IPS DF 6.9 (cell line): ENCODE measurements around the gene METTL3.

ENCODE experiments used
- DNase-seq: peaks from one replicate; pipeline ENCODE4 v3.0.0-alpha.2; 2013; ENCODE audit warnings: low read depth, low spot score
- H3K27ac ChIP-seq: one replicate; pipeline ENCODE4 v1.5.1; 2013; ENCODE audit warnings: low read length, control low read depth
- H3K27me3 ChIP-seq: 2 replicates; pipeline ENCODE4 v1.6.1; 2013; ENCODE audit warnings: mild to moderate bottlenecking, low read length; ENCODE audit not compliant: control insufficient read depth, insufficient read depth
- H3K36me3 ChIP-seq: 2 replicates; pipeline ENCODE4 v1.6.1; 2013; ENCODE audit warnings: low read length; ENCODE audit not compliant: control insufficient read depth, insufficient read depth
- H3K4me1 ChIP-seq: 2 replicates; pipeline ENCODE4 v1.6.1; 2013; ENCODE audit warnings: low read length; ENCODE audit not compliant: control insufficient read depth, insufficient read depth
- H3K4me3 ChIP-seq: 2 replicates; pipeline ENCODE4 v1.5.1; 2013; ENCODE audit warnings: mild to moderate bottlenecking, low read length
- H3K9me3 ChIP-seq: 2 replicates; pipeline ENCODE4 v1.6.1; 2013; ENCODE audit warnings: low read length, inconsistent platforms; ENCODE audit not compliant: control insufficient read depth, insufficient read depth
- WGBS: extraction: QIAGEN DNeasy Blood & Tissue Kit; methylation state at CpG from one replicate; pipeline ENCODE4 v1.1.7; 2013; ENCODE audit warnings: mixed read lengths, missing lambda C conversion rate; ENCODE audit not compliant: insufficient read length, insufficient coverage; 5-methylcytosine and 5-hydroxymethylcytosine counted together

Gene METTL3

GRCh38 chr14:21509432-21510143, 1.6 kb downstream of the METTL3 start:
- Histone ChIP-seq H3K4me3 (peak overlapping the region; percentile 80; the same call in 1 of the 2 replicates), H3K27me3 (no peaks in the 10 kb centered on the region; the same call in 1 of the 2 replicates), H3K27ac (no peak overlapping the region), H3K4me1 (no peaks in the 10 kb centered on the region), H3K9me3 (no peaks in the 10 kb centered on the region), H3K36me3 (peaks cover 6% of the 10 kb centered on the region)
- DNase-seq, result no peak
- WGBS, result no CpG with 5 or more reads among the region's 6 CpGs

GRCh38 chr14:21506557-21506956, 4.6 kb downstream of the METTL3 start:
- no CpG with 5 or more reads among the region's 2 CpGs for WGBS
- H3K27ac ChIP-seq, result no peak overlapping the region
- H3K4me3 ChIP-seq, result no peak overlapping the region
- peaks cover 19% of the 10 kb centered on the region for H3K36me3 ChIP-seq
- no peaks in the 10 kb centered on the region for H3K9me3 ChIP-seq
- no peaks in the 10 kb centered on the region for H3K27me3 ChIP-seq
- no peak for DNase-seq
- no peaks in the 10 kb centered on the region for H3K4me1 ChIP-seq

DNA sequence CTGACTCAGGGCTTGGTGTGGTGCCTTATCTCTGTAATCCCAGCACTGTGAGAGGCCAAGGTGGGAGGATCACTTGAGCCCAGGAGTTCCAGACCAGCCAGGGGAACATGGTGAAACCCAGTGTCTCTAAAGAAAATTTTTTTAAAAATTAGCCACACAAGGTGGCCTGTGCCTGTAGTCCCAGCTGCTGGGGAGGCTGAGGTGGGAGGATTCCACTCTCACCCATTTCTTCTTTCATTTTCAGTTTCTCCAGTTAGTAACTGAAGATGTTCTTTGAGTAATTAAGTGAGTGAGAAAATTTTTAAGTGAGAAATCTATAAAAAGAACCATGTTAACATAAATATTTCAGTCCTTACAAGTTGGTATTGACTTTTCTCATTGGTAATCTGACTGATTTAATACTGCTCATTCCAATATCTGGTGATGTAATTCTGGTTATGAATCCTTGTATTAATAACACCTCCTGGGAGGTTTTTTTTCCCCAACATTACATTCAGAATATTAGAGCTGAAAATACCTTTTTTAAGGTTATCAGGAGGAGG, 6.1 kb downstream of the METTL3 start:
- H3K9me3 ChIP-seq, result no peaks in the 10 kb centered on the region
- no peaks in the 10 kb centered on the region for H3K27me3 ChIP-seq
- H3K4me3 ChIP-seq, result no peak overlapping the region
- no peak overlapping the region for H3K27ac ChIP-seq
- peaks cover 21% of the 10 kb centered on the region for H3K36me3 ChIP-seq
- no peak for DNase-seq
- H3K4me1 ChIP-seq, result no peaks in the 10 kb centered on the region

DNA sequence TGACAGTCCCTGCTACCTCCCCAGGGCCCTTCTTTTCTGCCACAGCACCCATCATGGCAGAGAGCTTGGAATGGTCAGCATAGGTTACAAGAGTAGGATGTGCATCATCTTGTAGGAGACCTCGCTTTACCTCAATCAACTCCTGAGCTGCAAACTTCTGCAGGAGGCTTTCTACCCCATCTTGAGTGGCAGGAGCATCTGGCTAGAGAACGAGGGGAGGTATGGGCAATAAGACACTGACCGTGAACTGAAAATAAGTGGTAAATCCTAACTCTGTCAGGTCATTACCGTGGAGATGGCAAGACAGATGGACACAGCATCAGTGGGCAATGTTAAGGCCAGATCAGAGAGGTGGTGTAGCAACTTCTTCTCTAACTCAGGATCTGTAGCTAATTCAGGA, 7.8 kb downstream of the METTL3 start:
- no peak for DNase-seq
- Histone ChIP-seq H3K27ac (no peak overlapping the region), H3K4me1 (no peaks in the 10 kb centered on the region), H3K36me3 (peaks cover 25% of the 10 kb centered on the region), H3K27me3 (no peaks in the 10 kb centered on the region), H3K9me3 (no peaks in the 10 kb centered on the region), H3K4me3 (no peak overlapping the region)
- WGBS, result no CpG with 5 or more reads among the region's 4 CpGs

GRCh38 chr14:21501568-21501967, 9.6 kb downstream of the METTL3 start:
- Histone ChIP-seq H3K4me1 (no peaks in the 10 kb centered on the region), H3K27me3 (no peaks in the 10 kb centered on the region), H3K4me3 (no peak overlapping the region), H3K36me3 (peaks cover 23% of the 10 kb centered on the region), H3K27ac (no peak overlapping the region), H3K9me3 (no peaks in the 10 kb centered on the region)
- DNase-seq, result no peak
- no CpG with 5 or more reads among the region's 5 CpGs for WGBS

DNA sequence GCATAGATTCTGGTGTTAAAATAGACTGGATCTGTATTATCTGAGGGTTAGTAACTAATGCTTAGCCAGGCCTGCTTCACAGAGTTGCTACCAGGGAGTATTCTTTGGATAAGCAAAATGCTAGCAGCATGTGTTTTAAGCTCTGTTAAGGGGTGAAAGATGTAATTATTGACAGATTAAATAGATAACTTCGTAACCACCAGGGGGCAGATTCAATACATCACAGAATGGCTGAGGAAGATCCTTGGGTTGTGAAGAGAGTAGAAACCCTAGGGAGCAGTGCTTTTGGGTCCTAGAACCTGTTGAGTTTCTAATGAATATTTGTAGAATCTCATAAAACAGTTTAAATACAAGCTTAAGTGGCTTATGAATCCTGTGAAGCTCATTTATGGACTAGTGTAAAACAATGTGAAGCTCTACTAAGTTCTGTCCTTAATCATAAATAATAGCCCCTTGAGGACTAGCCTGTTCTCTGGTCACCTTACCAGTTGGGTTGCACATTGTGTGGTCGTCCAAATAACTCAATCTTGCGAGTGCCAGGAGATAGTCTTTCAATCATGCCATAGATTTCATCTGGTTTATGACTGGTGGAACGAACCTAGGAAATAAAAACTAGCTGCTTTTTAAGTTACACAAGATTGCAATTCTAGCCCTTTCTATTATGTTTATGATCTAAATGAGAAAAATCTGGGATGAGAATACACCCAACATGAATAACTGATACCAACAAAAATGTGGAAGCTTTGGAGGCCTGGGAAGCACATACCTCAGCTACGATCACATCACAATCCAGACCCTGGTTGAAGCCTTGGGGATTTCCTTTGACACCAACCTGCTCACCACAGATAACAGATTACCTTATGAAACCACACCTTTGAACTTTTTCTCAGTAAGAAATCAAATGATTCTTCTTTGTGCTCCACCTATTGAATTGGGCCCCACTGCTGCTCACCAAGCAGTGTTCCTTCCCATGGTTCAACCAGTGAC, 12.3 kb downstream of the METTL3 start:
- Histone ChIP-seq H3K4me1 (no peaks in the 10 kb centered on the region), H3K9me3 (no peaks in the 10 kb centered on the region), H3K27ac (no peak overlapping the region), H3K4me3 (no peak overlapping the region), H3K27me3 (no peaks in the 10 kb centered on the region), H3K36me3 (peaks cover 28% of the 10 kb centered on the region)
- no CpG with 5 or more reads among the region's 5 CpGs for WGBS
- peak; percentile 47 for DNase-seq

DNA sequence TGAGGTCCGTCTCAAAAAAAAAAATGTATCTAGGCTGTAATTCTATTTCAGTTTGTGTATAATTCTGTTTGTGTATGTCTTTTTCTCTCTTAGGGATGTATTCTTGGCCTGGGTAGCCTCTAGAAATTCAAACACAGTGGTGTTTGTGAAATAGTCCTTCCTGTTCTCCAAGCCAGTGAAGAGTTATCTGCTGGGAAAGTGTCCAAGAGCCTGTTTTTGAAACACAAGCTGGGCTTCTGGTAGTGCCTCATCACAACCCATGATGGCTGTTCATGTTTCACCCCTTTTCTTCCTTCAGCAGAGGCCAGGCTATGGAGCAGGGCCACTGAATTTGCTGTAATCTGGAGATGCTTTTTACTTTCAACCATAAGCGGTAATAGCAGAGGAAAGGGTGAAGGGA, 14.7 kb downstream of the METTL3 start:
- no peak overlapping the region for H3K4me3 ChIP-seq
- H3K9me3 ChIP-seq, result no peaks in the 10 kb centered on the region
- H3K27ac ChIP-seq, result no peak overlapping the region
- H3K4me1 ChIP-seq, result no peaks in the 10 kb centered on the region
- H3K27me3 ChIP-seq, result no peaks in the 10 kb centered on the region
- no peak for DNase-seq
- H3K36me3 ChIP-seq, result peaks cover 20% of the 10 kb centered on the region; the same call in 1 of the 2 replicates
- no CpG with 5 or more reads among the region's 2 CpGs for WGBS

- Histone ChIP-seq H3K4me3 (no peak overlapping the region), H3K36me3 (peaks cover 18% of the 10 kb centered on the region; the same call in 1 of the 2 replicates), H3K9me3 (no peaks in the 10 kb centered on the region), H3K27ac (no peak overlapping the region), H3K27me3 (no peaks in the 10 kb centered on the region), H3K4me1 (no peaks in the 10 kb centered on the region)
- no peak for DNase-seq
- no CpG with 5 or more reads among the region's 2 CpGs for WGBS
Measured at GRCh38 chr14:21494902-21495762, 16.0 kb downstream of the METTL3 start.

DNA sequence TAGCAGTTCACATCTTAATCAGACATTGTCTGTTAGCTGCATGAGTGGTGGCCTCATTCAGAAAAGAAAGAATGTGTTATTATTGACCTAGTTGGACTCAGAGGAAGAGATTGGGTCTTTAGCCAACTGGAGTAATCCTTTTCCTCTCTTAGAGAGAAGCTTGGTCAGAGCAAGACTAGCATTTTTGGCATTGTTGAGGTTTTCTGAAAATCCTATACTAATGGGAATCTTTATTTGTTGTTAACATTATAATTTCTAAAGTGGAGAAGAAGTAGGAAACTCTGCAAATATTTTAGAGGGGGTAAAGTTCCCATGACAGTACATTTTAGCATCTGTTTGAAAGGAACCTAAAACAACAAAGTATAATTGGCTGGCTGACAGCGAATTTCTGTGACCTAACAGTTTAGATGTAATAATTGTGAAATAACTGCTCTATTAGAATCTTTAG, 24.5 kb downstream of the METTL3 start:
- Histone ChIP-seq H3K9me3 (no peaks in the 10 kb centered on the region), H3K27me3 (no peaks in the 10 kb centered on the region), H3K4me3 (no peak overlapping the region), H3K4me1 (no peaks in the 10 kb centered on the region), H3K27ac (no peak overlapping the region), H3K36me3 (peaks cover 8% of the 10 kb centered on the region; the same call in 1 of the 2 replicates)
- WGBS, result no CpG with 5 or more reads among the region's 1 CpG
- DNase-seq, result no peak
